HepG2 (cell line): ENCODE results near the gene IL4I1. TPM values are rescaled to one million over a fixed set of nuclear protein-coding genes. Genes with fewer than 3 reads are reported as not detected.

Experiments
- ATAC-seq: fragments of 200-7000 bp; cut with Tn5 transposase; 3 replicates; pipeline ENCODE4 v1.9.1; 2020; ENCODE audit warnings: mild to moderate bottlenecking, moderate library complexity
- BruUV-seq: library from RNA; stranded (reverse); fragments of 400-500 nt; replicated peaks from 2 replicates; lab custom pipeline; 2021; lab: Mats Ljungman, UMichigan
- CTCF ChIA-PET: fragments of 300-600 bp; formaldehyde crosslinking; extraction: SDS; loops from one replicate; lab custom pipeline; 2021; ENCODE audit warnings: low total read pairs, inconsistent platforms, low intra/inter-chr PET ratio; lab: Yijun Ruan, JAX
- POLR2A ChIA-PET: fragments of 350-600 bp; sonication (Branson Sonifier 250); formaldehyde crosslinking; loops from one replicate; lab custom pipeline; 2020; ENCODE audit warnings: antibody characterized with exemption, inconsistent platforms; lab: Yijun Ruan, JAX
- DNase-seq: peaks from one replicate; pipeline ENCODE4 v3.0.0-alpha.2; 2015; ENCODE audit warnings: low spot score
- FAIRE-seq: peaks from 3 replicates; lab custom pipeline; 2011; peaks lifted over from hg19 to GRCh38; lab: Jason Lieb, UNC
- H2AFZ ChIP-seq: one replicate; pipeline ENCODE4 v1.6.1; 2011; ENCODE audit warnings: low read length, inconsistent platforms
- H3K27ac ChIP-seq: fragments of 300-600 bp; 3 replicates; pipeline ENCODE4 v1.8.0; 2011; ENCODE audit warnings: mixed run types, mild to moderate bottlenecking, mixed read lengths, low read length, inconsistent platforms; ENCODE audit not compliant: insufficient read depth; ENCODE audit errors: extremely low read length
- H3K27me3 ChIP-seq, 2 experiments: fragments of 200-600 bp in 1 of 2; 2 replicates in 1 of 2; 3 replicates in 1 of 2; pipeline versions ENCODE4 v1.6.0 to v1.8.0; 2011; ENCODE audit warnings: low read length in 2 of 2, mild to moderate bottlenecking in 2 of 2, moderate library complexity in 2 of 2, inconsistent platforms in 1 of 2; ENCODE audit not compliant: insufficient read depth in 2 of 2, control insufficient read depth in 1 of 2
- H3K36me3 ChIP-seq, 2 experiments: fragments of 200-600 bp in 1 of 2; replicated peaks in 1 of 2; 2 replicates in 1 of 2; 3 replicates in 1 of 2; pipeline versions ENCODE4 v1.5.1 to v1.8.0; 2011; ENCODE audit warnings: low read length in 2 of 2, inconsistent platforms in 1 of 2; ENCODE audit not compliant: insufficient read depth in 2 of 2, control insufficient read depth in 1 of 2
- H3K4me1 ChIP-seq: 2 replicates; pipeline ENCODE4 v1.5.1; 2012; ENCODE audit warnings: low read length, inconsistent platforms; ENCODE audit not compliant: insufficient read depth
- H3K4me2 ChIP-seq: 2 replicates; pipeline ENCODE4 v1.6.0; 2011; ENCODE audit warnings: low read depth, low read length, inconsistent platforms
- H3K4me3 ChIP-seq, 3 experiments: fragments of 200-600 bp in 1 of 3; sonication (generic), shearing (Covaris generic) in 1 of 3; replicated peaks in 1 of 3; 2 replicates each; pipeline ENCODE4 v1.5.1; 2011 to 2016; ENCODE audit warnings: low read length in 3 of 3, inconsistent platforms in 2 of 3, low read depth in 2 of 3, mild to moderate bottlenecking in 2 of 3, control low read depth in 1 of 3, mixed read lengths in 1 of 3; ENCODE audit not compliant: insufficient read depth in 1 of 3
- H3K79me2 ChIP-seq: one replicate; pipeline ENCODE4 v1.6.1; 2011; ENCODE audit warnings: low read length, inconsistent platforms; ENCODE audit not compliant: insufficient read depth
- H3K9ac ChIP-seq: 2 replicates; pipeline ENCODE4 v1.6.0; 2011; ENCODE audit warnings: mild to moderate bottlenecking, low read depth, low read length, inconsistent platforms; ENCODE audit not compliant: insufficient read depth
- H3K9me3 ChIP-seq: 2 replicates; pipeline ENCODE4 v1.5.1; 2012; ENCODE audit warnings: mild to moderate bottlenecking, low read length
- H4K20me1 ChIP-seq: 2 replicates; pipeline ENCODE4 v1.6.0; 2011; ENCODE audit warnings: inconsistent platforms, mild to moderate bottlenecking, low read length, moderate library complexity; ENCODE audit not compliant: insufficient read depth
- FIP1L1 ChIP-seq: fragments of 200-400 bp; formaldehyde crosslinking; IDR thresholded peaks from 2 replicates; pipeline ENCODE4 v1.6.1; 2018; ENCODE audit warnings: low read depth, mild to moderate bottlenecking, low read length, moderate library complexity, borderline replicate concordance; ENCODE audit not compliant: insufficient read depth
- HDAC1 ChIP-seq: sonication (generic); formaldehyde crosslinking; IDR thresholded peaks from 2 replicates; pipeline ENCODE4 v1.5.1; 2020; ENCODE audit warnings: mild to moderate bottlenecking, missing genetic modification reagents
- NCOA1 ChIP-seq: sonication (generic); formaldehyde crosslinking; IDR thresholded peaks from 2 replicates; pipeline ENCODE4 v1.9.0; 2021; ENCODE audit warnings: missing genetic modification reagents
- PHB2 ChIP-seq: fragments of 450-650 bp; IDR thresholded peaks from 2 replicates; pipeline ENCODE4 v1.6.1; 2018; ENCODE audit not compliant: partially characterized antibody
- PHF8 ChIP-seq: sonication (generic); formaldehyde crosslinking; IDR thresholded peaks from 2 replicates; pipeline ENCODE4 v1.5.0; 2020; ENCODE audit warnings: missing genetic modification reagents
- SIN3A ChIP-seq: IDR thresholded peaks from 2 replicates; pipeline ENCODE4 v1.6.1; 2011; ENCODE audit warnings: low read depth, mild to moderate bottlenecking, control low read depth, low read length, borderline replicate concordance
- SIX4 ChIP-seq: sonication (generic); formaldehyde crosslinking; IDR thresholded peaks from 2 replicates; pipeline ENCODE4 v1.4.0; 2020; ENCODE audit warnings: missing genetic modification reagents
- SPEN ChIP-seq: sonication (generic); formaldehyde crosslinking; IDR thresholded peaks from 2 replicates; pipeline ENCODE4 v1.5.1; 2020; ENCODE audit warnings: low read depth, mild to moderate bottlenecking, missing genetic modification reagents
- THYN1 ChIP-seq: sonication (generic); formaldehyde crosslinking; IDR thresholded peaks from 2 replicates; pipeline ENCODE4 v1.8.1; 2023; ENCODE audit warnings: low read depth, mild to moderate bottlenecking, moderate library complexity, missing genetic modification reagents, borderline replicate concordance
- TP53 ChIP-seq: sonication (generic); formaldehyde crosslinking; conservative IDR thresholded peaks from 2 replicates; pipeline ENCODE4 v1.4.0; 2020; ENCODE audit warnings: missing genetic modification reagents
- ZBTB42 ChIP-seq: sonication (generic); formaldehyde crosslinking; IDR thresholded peaks from 2 replicates; pipeline ENCODE4 v1.5.0; 2020; ENCODE audit warnings: mild to moderate bottlenecking, missing genetic modification reagents
- ZNF546 ChIP-seq: sonication (generic); formaldehyde crosslinking; conservative IDR thresholded peaks from 2 replicates; pipeline ENCODE4 v1.8.1; 2023; ENCODE audit warnings: mild to moderate bottlenecking, missing genetic modification reagents
- ZNF672 ChIP-seq: sonication (generic); formaldehyde crosslinking; IDR thresholded peaks from 2 replicates; pipeline ENCODE4 v1.8.1; 2022; ENCODE audit warnings: missing genetic modification reagents
- ZNF775 ChIP-seq: sonication (generic); formaldehyde crosslinking; IDR thresholded peaks from 2 replicates; pipeline ENCODE4 v1.4.0; 2020; ENCODE audit warnings: missing genetic modification reagents, mild to moderate bottlenecking, moderate library complexity, borderline replicate concordance
- ZSCAN29 ChIP-seq: sonication (generic); formaldehyde crosslinking; conservative IDR thresholded peaks from 2 replicates; pipeline ENCODE4 v1.4.0; 2020; ENCODE audit warnings: mild to moderate bottlenecking, missing genetic modification reagents
- WGBS: methylation state at CpG from one replicate; pipeline ENCODE4 v1.1.6; 2017; ENCODE audit warnings: low lambda C conversion rate; 5-methylcytosine and 5-hydroxymethylcytosine counted together
- in situ Hi-C: cut with HindIII; loops from 2 replicates; pipeline ENCODE4 v1.10.0; 2017; ENCODE audit warnings: low pct_unique_long_range_greater_than_20kb; ENCODE audit not compliant: extremely low pct_ligation_motif_present
- intact Hi-C: fragments of 100-400 bp; cut with micrococcal nuclease; formaldehyde crosslinking; loops from one replicate; pipeline ENCODE4 v1.10.0; 2022; ENCODE audit not compliant: unreplicated experiment
- polyA plus RNA-seq, 8 experiments: library from polyadenylated mRNA; depleted of rRNA in 3 of 8; stranded (reverse) in 7 of 8; unstranded in 1 of 8; fragments of >200 nt; fragmentation: Illumina TruSeq in 4 of 8; extraction: Trizol in 4 of 8; gene quantifications; 2 replicates each; pipeline versions ENCODE4 v1.2.1 to v1.2.3, GENCODE V29; 2011 to 2016; ENCODE audit warnings: low read depth in 4 of 8, missing spikeins in 1 of 8, mixed read lengths in 1 of 8; ENCODE audit not compliant: insufficient read depth in 1 of 8
- total RNA-seq, 5 experiments: library from RNA; depleted of rRNA; stranded (reverse); fragments of >200 nt; fragmentation: Illumina TruSeq; extraction: Trizol; gene quantifications; 2 replicates each; pipeline ENCODE4 v1.2.3, GENCODE V29; 2016; ENCODE audit warnings: low read depth in 1 of 5
- TF ChIP-seq, protein P1 (sequence below): sonication (generic); formaldehyde crosslinking; IDR thresholded peaks from 2 replicates; pipeline ENCODE4 v1.4.0; 2020; ENCODE audit warnings: missing genetic modification reagents
- TF ChIP-seq, protein P2 (sequence below): sonication (generic); formaldehyde crosslinking; IDR thresholded peaks from 2 replicates; pipeline ENCODE4 v1.5.1; 2020; ENCODE audit warnings: missing genetic modification reagents, mild to moderate bottlenecking, borderline replicate concordance
- TF ChIP-seq, protein P3 (sequence below): sonication (generic); formaldehyde crosslinking; IDR thresholded peaks from 2 replicates; pipeline ENCODE4 v1.8.1; 2023; ENCODE audit warnings: mild to moderate bottlenecking, missing genetic modification reagents

The IL4I1 gene
- total and polyA plus RNA-seq, 2 of the 13 experiments (the other 11 are each of a cell fraction or from before 2014, with no cell fraction given): not detected

DNA sequence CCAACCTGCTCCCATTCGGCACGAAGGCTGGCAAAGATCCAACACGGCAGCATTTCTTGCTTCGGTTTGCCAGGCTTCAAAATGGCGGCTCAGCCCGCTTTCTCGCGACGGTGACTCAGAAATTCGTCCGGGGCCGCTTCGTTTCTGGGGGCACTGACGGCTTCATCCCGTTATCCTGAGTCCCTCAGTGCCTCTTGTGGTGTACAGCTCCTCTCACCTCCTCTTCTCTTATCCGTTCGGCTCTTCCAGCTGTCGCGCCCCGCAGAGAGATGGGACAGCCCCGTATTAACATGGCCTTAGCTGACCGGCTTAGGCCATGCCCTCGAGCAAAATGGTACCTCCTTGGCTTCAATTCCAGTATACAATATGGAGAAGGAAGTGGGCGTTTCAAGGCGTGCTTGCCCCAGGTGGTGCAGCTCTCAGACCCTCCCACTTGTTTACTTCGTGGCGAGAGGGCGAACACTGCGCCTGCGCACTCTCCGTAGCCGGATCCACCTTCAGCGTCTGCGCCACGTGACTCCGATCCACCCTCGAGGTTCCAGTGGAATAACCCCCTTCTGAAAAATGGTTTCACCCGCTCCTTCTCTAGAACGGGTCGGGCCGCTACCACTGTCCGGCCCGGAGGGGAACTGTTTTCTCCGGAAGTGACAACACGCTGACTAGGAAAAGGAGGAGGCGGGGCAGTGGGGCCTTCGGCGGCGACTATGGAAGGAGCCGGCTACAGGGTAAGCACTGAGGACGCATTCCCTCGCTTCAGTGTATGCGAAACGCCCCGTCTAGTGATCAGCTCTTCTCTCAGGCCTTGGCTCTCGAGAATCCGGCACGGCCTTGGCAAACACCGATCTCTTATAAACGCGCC lies 19.4 kb downstream of the IL4I1 start, which contains the start of the genes AKT1S1 and TBC1D17 (continued):
- TF ChIP-seq HDAC1 (peak; percentile 66), FIP1L1 (0 out of 2 replicates have a peak, but pooled peaks have one; percentile 30), NCOA1 (CRISPR knock-in tag) (no peak)

DNA sequence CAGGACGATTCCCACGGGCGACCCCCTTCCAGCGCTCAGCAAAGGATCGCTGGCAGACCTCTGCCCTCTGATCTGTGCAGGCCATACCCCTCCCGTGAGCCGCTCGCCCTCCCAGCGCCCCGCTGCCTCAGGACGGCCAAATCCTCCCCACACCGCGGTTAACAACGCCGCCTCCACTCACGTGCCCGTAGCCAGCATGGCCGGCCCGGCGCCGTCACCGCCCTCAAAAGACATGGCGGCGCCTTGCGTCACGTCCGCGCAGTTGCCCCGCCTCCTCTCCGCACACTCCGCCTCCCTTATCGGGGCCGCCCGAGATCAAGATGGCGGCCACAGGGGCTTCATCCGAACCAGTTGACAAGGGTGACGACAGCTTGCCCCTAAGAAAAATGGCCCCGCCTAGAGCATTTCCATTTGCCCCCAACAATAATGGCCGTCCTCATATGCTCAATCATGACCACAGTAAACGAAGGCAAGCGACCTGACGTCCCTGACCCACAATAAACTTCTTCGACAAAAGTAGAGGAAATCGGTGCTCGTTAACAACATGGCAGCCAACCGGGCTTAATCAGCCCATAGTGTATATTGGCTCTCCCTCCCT lies 20.2 kb downstream of the IL4I1 start:
- ChIA-PET CTCF (no interaction called here), POLR2A (interaction anchor here (0.6 to 3.3 kb wide), 15 partner anchors 7 to 397 kb away, joined by 3 to 21 read pairs (median 5); partner anchors contain the start of genes AP2A1, ATF5, NUP62 and PNKP)
- ATAC-seq (peak; percentile 62), FAIRE-seq (peak; percentile 54), DNase-seq (peak; percentile 96)
- intact Hi-C loops: no loop called here
- H3K9ac ChIP-seq: peak overlapping the region; percentile 97
- peaks cover 31% of the 10 kb centered on the region for H3K4me1 ChIP-seq
- no peaks in the 10 kb centered on the region; a peak in 1 of 5 replicates for H3K27me3 ChIP-seq
- H3K9me3 ChIP-seq: no peaks in the 10 kb centered on the region
- peak overlapping the region; percentile 77 to 99 (median 97) for H3K4me3 ChIP-seq
- H4K20me1 ChIP-seq: peaks cover 5% of the 10 kb centered on the region; the same call in 1 of the 2 replicates
- H3K36me3 ChIP-seq: peaks cover 10 to 32% of the 10 kb centered on the region in 2 experiments; a peak in 4 of 5 replicates
- in situ Hi-C loops: no loop called here
- H3K4me2 ChIP-seq: peak overlapping the region; percentile 91
- TSS peak; percentile 72 for BruUV-seq
- H3K27ac ChIP-seq: peak overlapping the region; percentile 99
- 0% methylated on average over 16 of the region's 46 CpGs for WGBS
- peaks cover 38% of the 10 kb centered on the region for H3K79me2 ChIP-seq
- H2AFZ ChIP-seq: peak overlapping the region; percentile 89
- no peak for TF ChIP-seq THYN1 (CRISPR knock-in tag)
- TF ChIP-seq, protein P1, sequence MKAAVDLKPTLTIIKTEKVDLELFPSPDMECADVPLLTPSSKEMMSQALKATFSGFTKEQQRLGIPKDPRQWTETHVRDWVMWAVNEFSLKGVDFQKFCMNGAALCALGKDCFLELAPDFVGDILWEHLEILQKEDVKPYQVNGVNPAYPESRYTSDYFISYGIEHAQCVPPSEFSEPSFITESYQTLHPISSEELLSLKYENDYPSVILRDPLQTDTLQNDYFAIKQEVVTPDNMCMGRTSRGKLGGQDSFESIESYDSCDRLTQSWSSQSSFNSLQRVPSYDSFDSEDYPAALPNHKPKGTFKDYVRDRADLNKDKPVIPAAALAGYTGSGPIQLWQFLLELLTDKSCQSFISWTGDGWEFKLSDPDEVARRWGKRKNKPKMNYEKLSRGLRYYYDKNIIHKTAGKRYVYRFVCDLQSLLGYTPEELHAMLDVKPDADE (CRISPR knock-in tag): no peak
- TF ChIP-seq ZSCAN29 (CRISPR knock-in tag): no peak
- TF ChIP-seq, protein P2, sequence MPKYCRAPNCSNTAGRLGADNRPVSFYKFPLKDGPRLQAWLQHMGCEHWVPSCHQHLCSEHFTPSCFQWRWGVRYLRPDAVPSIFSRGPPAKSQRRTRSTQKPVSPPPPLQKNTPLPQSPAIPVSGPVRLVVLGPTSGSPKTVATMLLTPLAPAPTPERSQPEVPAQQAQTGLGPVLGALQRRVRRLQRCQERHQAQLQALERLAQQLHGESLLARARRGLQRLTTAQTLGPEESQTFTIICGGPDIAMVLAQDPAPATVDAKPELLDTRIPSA: no peak; the same call in 1 of the 2 replicates
- no peak for TF ChIP-seq ZNF546
- TF ChIP-seq ZBTB42 (CRISPR knock-in tag): no peak
- TF ChIP-seq SIN3A: peak; percentile 51; the same call in 1 of the 2 replicates
- no peak for TF ChIP-seq PHB2
- peak; percentile 83 for TF ChIP-seq SPEN
- no peak for TF ChIP-seq SIX4 (CRISPR knock-in tag)
- TF ChIP-seq ZNF672: no peak
- TF ChIP-seq, protein P3, sequence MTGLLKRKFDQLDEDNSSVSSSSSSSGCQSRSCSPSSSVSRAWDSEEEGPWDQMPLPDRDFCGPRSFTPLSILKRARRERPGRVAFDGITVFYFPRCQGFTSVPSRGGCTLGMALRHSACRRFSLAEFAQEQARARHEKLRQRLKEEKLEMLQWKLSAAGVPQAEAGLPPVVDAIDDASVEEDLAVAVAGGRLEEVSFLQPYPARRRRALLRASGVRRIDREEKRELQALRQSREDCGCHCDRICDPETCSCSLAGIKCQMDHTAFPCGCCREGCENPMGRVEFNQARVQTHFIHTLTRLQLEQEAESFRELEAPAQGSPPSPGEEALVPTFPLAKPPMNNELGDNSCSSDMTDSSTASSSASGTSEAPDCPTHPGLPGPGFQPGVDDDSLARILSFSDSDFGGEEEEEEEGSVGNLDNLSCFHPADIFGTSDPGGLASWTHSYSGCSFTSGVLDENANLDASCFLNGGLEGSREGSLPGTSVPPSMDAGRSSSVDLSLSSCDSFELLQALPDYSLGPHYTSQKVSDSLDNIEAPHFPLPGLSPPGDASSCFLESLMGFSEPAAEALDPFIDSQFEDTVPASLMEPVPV (CRISPR knock-in tag): no peak
- TF ChIP-seq PHF8 (CRISPR knock-in tag): 0 out of 2 replicates have a peak, but pooled peaks have one; percentile 1
- TF ChIP-seq TP53 (CRISPR knock-in tag): peak; percentile 76; the same call in 1 of the 2 replicates
- TF ChIP-seq ZNF775 (CRISPR knock-in tag): no peak
